Keratinocyte (primary cell): ENCODE data around the gene MOB2. TPM values are rescaled to one million over a fixed set of nuclear protein-coding genes. Genes with fewer than 3 reads are reported as not detected.

Source experiments
- DNase-seq: peaks from one replicate; pipeline ENCODE4 v3.0.0-alpha.2; 2011; ENCODE audit warnings: low read depth, missing footprints, low spot score
- FAIRE-seq: peaks from 2 replicates; lab custom pipeline; 2011; peaks lifted over from hg19 to GRCh38; lab: Jason Lieb, UNC
- H2AFZ ChIP-seq: 2 replicates; pipeline ENCODE4 v1.6.0; 2012; ENCODE audit warnings: low read length, control low read depth, inconsistent platforms; ENCODE audit not compliant: control insufficient read depth
- H3K27ac ChIP-seq: 2 replicates; pipeline ENCODE4 v1.5.1; 2011; ENCODE audit warnings: low read length; ENCODE audit not compliant: control insufficient read depth, insufficient read depth
- H3K27me3 ChIP-seq: 3 replicates; pipeline ENCODE4 v1.6.0; 2011; ENCODE audit warnings: low read length; ENCODE audit not compliant: control insufficient read depth, insufficient read depth; ENCODE audit errors: extremely low read depth
- H3K36me3 ChIP-seq, 2 experiments: 2 replicates in 1 of 2; 3 replicates in 1 of 2; pipeline ENCODE4 v1.5.1; 2011; ENCODE audit warnings: low read length in 2 of 2, mild to moderate bottlenecking in 1 of 2; ENCODE audit not compliant: control insufficient read depth in 2 of 2, insufficient read depth in 2 of 2; ENCODE audit errors: extremely low read depth in 1 of 2
- H3K4me1 ChIP-seq: 3 replicates; pipeline ENCODE4 v1.5.1; 2011; ENCODE audit warnings: low read length; ENCODE audit not compliant: control insufficient read depth, insufficient read depth; ENCODE audit errors: extremely low read depth
- H3K4me2 ChIP-seq: 3 replicates; pipeline ENCODE4 v1.6.0; 2011; ENCODE audit warnings: low read depth, low read length; ENCODE audit not compliant: control insufficient read depth, insufficient read depth; ENCODE audit errors: extremely low read depth
- H3K4me3 ChIP-seq, 3 experiments: fragments of 200-600 bp in 1 of 3; sonication (generic) in 1 of 3; 2 replicates in 2 of 3; 3 replicates in 1 of 3; pipeline ENCODE4 v1.5.1; 2011 to 2016; ENCODE audit warnings: low read length in 3 of 3, mild to moderate bottlenecking in 3 of 3, control low read depth in 2 of 3, inconsistent platforms in 1 of 3, low read depth in 1 of 3, mixed read lengths in 1 of 3, mixed run types in 1 of 3, moderate library complexity in 1 of 3; ENCODE audit not compliant: control insufficient read depth in 2 of 3, insufficient read depth in 2 of 3; ENCODE audit errors: extremely low read depth in 1 of 3
- H3K79me2 ChIP-seq: 2 replicates; pipeline ENCODE4 v1.6.0; 2012; ENCODE audit warnings: low read length; ENCODE audit not compliant: control insufficient read depth, insufficient read depth
- H3K9ac ChIP-seq: 3 replicates; pipeline ENCODE4 v1.6.0; 2011; ENCODE audit warnings: low read length; ENCODE audit not compliant: control insufficient read depth, insufficient read depth; ENCODE audit errors: extremely low read depth
- H3K9me1 ChIP-seq: 3 replicates; pipeline ENCODE4 v1.6.0; 2011; ENCODE audit warnings: low read length; ENCODE audit not compliant: control insufficient read depth, insufficient read depth; ENCODE audit errors: extremely low read depth
- H3K9me3 ChIP-seq: 2 replicates; pipeline ENCODE4 v1.5.1; 2012; ENCODE audit warnings: low read depth, low read length; ENCODE audit not compliant: control insufficient read depth
- H4K20me1 ChIP-seq: 3 replicates; pipeline ENCODE4 v1.6.0; 2011; ENCODE audit warnings: low read length; ENCODE audit not compliant: control insufficient read depth, insufficient read depth; ENCODE audit errors: extremely low read depth
- EZH2 ChIP-seq: IDR thresholded peaks from one replicate; pipeline ENCODE4 v1.6.1; 2012; ENCODE audit warnings: inconsistent platforms, mild to moderate bottlenecking, low read length, moderate library complexity
- dilution Hi-C: fragments of 300-500 bp; cut with MboI; formaldehyde crosslinking; loops from one replicate; pipeline ENCODE4 v1.7.0; 2020; ENCODE audit warnings: low sequenced_read_pairs; ENCODE audit not compliant: extremely low pct_ligation_motif_present
- polyA plus RNA-seq, 5 experiments: library from polyadenylated mRNA; depleted of rRNA in 3 of 5; stranded (reverse) in 3 of 5; stranded (forward) in 1 of 5; unstranded in 1 of 5; fragments of >200 nt; gene quantifications; 1 replicate in 1 of 5; 2 replicates in 3 of 5; 3 replicates in 1 of 5; pipeline versions ENCODE4 v1.2.1 to v1.2.3, GENCODE V29; 2011 to 2012; ENCODE audit warnings: missing spikeins in 2 of 5, low read depth in 1 of 5, low replicate concordance in 1 of 5
- TF ChIP-seq, protein P1 (sequence below), 3 experiments: IDR thresholded peaks in 1 of 3; conservative IDR thresholded peaks in 1 of 3; optimal IDR thresholded peaks in 1 of 3; 2 replicates in 2 of 3; 3 replicates in 1 of 3; pipeline versions ENCODE3 to v1.5.1; 2011; ENCODE audit warnings: low read length in 3 of 3, mild to moderate bottlenecking in 3 of 3, moderate library complexity in 2 of 3, control low read depth in 1 of 3, inconsistent platforms in 1 of 3; ENCODE audit not compliant: insufficient read depth in 2 of 3; ENCODE audit errors: extremely low read depth in 1 of 3

The MOB2 gene
- polyA plus RNA-seq, 1 donor (not counting 4 experiments of a cell fraction or from before 2014, with no cell fraction given) = 37.7 TPM

DNA sequence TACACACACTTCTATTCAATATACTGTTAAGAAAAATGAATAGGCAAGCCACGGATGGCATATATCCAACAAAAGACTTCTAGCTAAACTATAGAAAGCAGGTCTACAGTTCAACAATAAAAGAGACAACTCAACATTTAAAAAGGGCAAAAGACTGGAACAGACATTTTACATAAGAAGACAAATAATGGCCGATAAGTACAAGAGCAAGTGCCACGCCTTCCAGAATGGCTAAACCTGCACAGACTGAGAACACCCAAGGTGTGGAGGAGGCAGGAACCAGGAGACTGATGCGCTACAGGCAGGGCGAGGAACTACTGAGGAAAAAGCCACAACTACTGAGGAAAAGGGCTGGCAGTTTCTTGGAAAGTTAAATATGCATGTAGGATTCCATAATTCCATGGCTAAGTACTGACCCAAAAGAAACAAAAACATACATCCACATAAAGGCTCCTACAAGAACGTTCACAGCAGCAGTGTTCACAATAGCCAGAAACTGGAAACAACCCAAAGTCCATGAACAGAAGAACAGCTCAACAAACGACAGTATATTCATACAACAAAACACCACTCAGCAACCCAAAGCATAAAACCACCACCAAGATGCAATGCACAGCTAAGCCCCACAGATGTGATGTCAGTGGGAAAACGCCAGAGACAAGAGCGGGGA, 9.6 kb upstream of the MOB2 start:
- no peak for FAIRE-seq
- Histone ChIP-seq H3K27ac (no peak overlapping the region), H3K4me1 (peaks cover 4% of the 10 kb centered on the region), H3K27me3 (no peaks in the 10 kb centered on the region), H3K79me2 (peaks cover 81% of the 10 kb centered on the region), H3K9me1 (peaks cover 3% of the 10 kb centered on the region), H2AFZ (no peak overlapping the region), H3K4me2 (no peak overlapping the region), H3K9me3 (peaks cover 3% of the 10 kb centered on the region), H3K36me3 (peaks cover 3 to 6% of the 10 kb centered on the region in 2 experiments), H4K20me1 (peaks cover 36% of the 10 kb centered on the region), H3K9ac (no peak overlapping the region), H3K4me3 (no peak overlapping the region)
- TF ChIP-seq EZH2 = no peak
- TF ChIP-seq, protein P1, sequence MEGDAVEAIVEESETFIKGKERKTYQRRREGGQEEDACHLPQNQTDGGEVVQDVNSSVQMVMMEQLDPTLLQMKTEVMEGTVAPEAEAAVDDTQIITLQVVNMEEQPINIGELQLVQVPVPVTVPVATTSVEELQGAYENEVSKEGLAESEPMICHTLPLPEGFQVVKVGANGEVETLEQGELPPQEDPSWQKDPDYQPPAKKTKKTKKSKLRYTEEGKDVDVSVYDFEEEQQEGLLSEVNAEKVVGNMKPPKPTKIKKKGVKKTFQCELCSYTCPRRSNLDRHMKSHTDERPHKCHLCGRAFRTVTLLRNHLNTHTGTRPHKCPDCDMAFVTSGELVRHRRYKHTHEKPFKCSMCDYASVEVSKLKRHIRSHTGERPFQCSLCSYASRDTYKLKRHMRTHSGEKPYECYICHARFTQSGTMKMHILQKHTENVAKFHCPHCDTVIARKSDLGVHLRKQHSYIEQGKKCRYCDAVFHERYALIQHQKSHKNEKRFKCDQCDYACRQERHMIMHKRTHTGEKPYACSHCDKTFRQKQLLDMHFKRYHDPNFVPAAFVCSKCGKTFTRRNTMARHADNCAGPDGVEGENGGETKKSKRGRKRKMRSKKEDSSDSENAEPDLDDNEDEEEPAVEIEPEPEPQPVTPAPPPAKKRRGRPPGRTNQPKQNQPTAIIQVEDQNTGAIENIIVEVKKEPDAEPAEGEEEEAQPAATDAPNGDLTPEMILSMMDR (optimal IDR thresholded peaks at IDR 0.05 in 1 of 3, IDR thresholded peaks at IDR 0.05 in 1 of 3, conservative IDR thresholded peaks at IDR 0.05 in 1 of 3; ENCODE audit: extremely low read depth in 1 of 3, insufficient read depth in 2 of 3, low read length in 3 of 3) = no peak
- dilution Hi-C loops = no loop called here
- DNase-seq = no peak

DNA sequence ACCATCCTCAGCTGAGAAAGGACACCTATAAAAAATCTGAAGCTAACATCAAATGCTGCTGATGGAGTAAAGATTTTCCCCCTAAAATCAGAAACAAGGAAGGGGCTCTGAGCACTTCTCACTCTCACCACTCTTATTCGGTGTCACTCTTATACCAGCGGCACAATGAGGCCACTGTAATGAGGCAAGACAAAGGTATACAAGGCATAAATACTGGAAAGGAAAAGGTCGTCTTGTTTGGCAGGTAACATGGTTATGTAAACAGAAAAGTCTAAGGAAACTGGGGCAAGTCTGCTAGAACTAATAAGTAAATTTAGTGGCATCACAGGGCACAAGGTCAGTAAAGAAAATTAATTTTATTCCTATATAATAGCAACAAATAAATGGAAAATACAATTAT, 8.1 kb upstream of the MOB2 start:
- no peaks in the 10 kb centered on the region for H3K27me3 ChIP-seq
- no peak overlapping the region for H2AFZ ChIP-seq
- H3K9ac ChIP-seq = no peak overlapping the region
- peaks cover 3% of the 10 kb centered on the region for H3K9me3 ChIP-seq
- peaks cover 3% of the 10 kb centered on the region for H3K9me1 ChIP-seq
- peaks cover 4% of the 10 kb centered on the region for H3K4me1 ChIP-seq
- H3K79me2 ChIP-seq = peaks cover 74% of the 10 kb centered on the region
- H4K20me1 ChIP-seq = peaks cover 33% of the 10 kb centered on the region
- dilution Hi-C loops = no loop called here
- H3K27ac ChIP-seq = no peak overlapping the region
- TF ChIP-seq EZH2 = no peak
- TF ChIP-seq, protein P1 (optimal IDR thresholded peaks at IDR 0.05 in 1 of 3, IDR thresholded peaks at IDR 0.05 in 1 of 3, conservative IDR thresholded peaks at IDR 0.05 in 1 of 3; ENCODE audit: extremely low read depth in 1 of 3, insufficient read depth in 2 of 3, low read length in 3 of 3) = no peak
- H3K4me2 ChIP-seq = no peak overlapping the region
- no peak for DNase-seq
- peaks cover under 1 to 1% of the 10 kb centered on the region in 2 experiments for H3K36me3 ChIP-seq
- no peak for FAIRE-seq
- no peak overlapping the region for H3K4me3 ChIP-seq
